Sigmoid colon (tissue), 7 donors: ENCODE results near the gene SLC5A1. TPM values are rescaled to one million over a fixed set of nuclear protein-coding genes. Genes with fewer than 3 reads are reported as not detected.

ENCODE experiments used
- DNase-seq: peaks from one replicate; pipeline ENCODE4 v3.0.0-alpha.2; 2019
- H3K27ac ChIP-seq, 4 donors: fragments of 200-600 bp; sonication (generic); one replicate each; pipeline ENCODE4 v1.5.1; 2016 to 2019; ENCODE audit warnings: mild to moderate bottlenecking in 1 of 4
- H3K27me3 ChIP-seq, 3 donors: fragments of 200-600 bp; sonication (generic); one replicate each; pipeline ENCODE4 v1.5.1; 2019; ENCODE audit warnings: mild to moderate bottlenecking in 1 of 3
- H3K36me3 ChIP-seq, 4 donors: fragments of 200-600 bp; sonication (generic); one replicate each; pipeline ENCODE4 v1.5.1; 2016 to 2019
- H3K4me1 ChIP-seq, 4 donors: fragments of 200-600 bp; sonication (generic); one replicate each; pipeline ENCODE4 v1.5.1; 2017 to 2019
- H3K4me3 ChIP-seq, 4 donors: fragments of 200-600 bp; sonication (generic); one replicate each; pipeline ENCODE4 v1.5.1; 2017 to 2019; ENCODE audit warnings: mild to moderate bottlenecking in 2 of 4, moderate library complexity in 1 of 4
- H3K9me3 ChIP-seq, 4 donors: fragments of 200-600 bp in 3 of 4; sonication (generic) in 3 of 4; one replicate each; pipeline versions ENCODE4 v1.5.1 to v1.6.1; 2013 to 2019
- EP300 ChIP-seq, 4 donors: sonication (generic); formaldehyde crosslinking; IDR thresholded peaks; one replicate each; pipeline ENCODE4 v1.6.1; 2017; ENCODE audit warnings: antibody characterized with exemption in 4 of 4
- POLR2A ChIP-seq, 2 donors: fragments of 450-650 bp; IDR thresholded peaks; one replicate each; pipeline ENCODE4 v1.6.1; 2016; ENCODE audit warnings: antibody characterized with exemption in 2 of 2, mild to moderate bottlenecking in 2 of 2, moderate library complexity in 2 of 2
- POLR2AphosphoS5 ChIP-seq, 4 donors: sonication (generic); formaldehyde crosslinking; IDR thresholded peaks; one replicate each; pipeline ENCODE4 v1.6.1; 2017; ENCODE audit warnings: antibody characterized with exemption in 4 of 4
- WGBS, 2 donors: extraction: QIAGEN DNeasy Blood & Tissue Kit; methylation state at CpG; one replicate each; pipeline ENCODE4 v1.1.7; 2013; 5-methylcytosine and 5-hydroxymethylcytosine counted together
- intact Hi-C: fragments of 100-400 bp; cut with DNase I; formaldehyde crosslinking; loops from one replicate; pipeline ENCODE4 v1.15.1; 2023
- polyA plus RNA-seq, 3 donors: library from polyadenylated mRNA; stranded (reverse); fragments of 200-250 nt; gene quantifications; one replicate each; pipeline ENCODE4 v1.2.3, GENCODE V29; 2013
- total RNA-seq, 4 donors: library from RNA; depleted of rRNA; stranded (reverse); fragments of >200 nt; gene quantifications; one replicate each; pipeline ENCODE4 v1.1.0, GENCODE V29; 2016
- TF ChIP-seq, protein P1 (sequence below), 4 experiments: fragments of 450-650 bp in 3 of 4; fragments of 200-600 bp in 1 of 4; IDR thresholded peaks; one replicate each; pipeline ENCODE4 v1.5.1; 2016 to 2019; ENCODE audit warnings: antibody characterized with exemption in 4 of 4, mild to moderate bottlenecking in 3 of 4, moderate library complexity in 2 of 4
- donor health status: healthy with polysubstance abuse.
- donor health status: Bipolar disorder and iron deficiency.
- donor health status: healthy.

Gene SLC5A1
- total and polyA plus RNA-seq, 7 donors = 2.4 to 28.8 (median 2.8) TPM; not detected in 4

DNA sequence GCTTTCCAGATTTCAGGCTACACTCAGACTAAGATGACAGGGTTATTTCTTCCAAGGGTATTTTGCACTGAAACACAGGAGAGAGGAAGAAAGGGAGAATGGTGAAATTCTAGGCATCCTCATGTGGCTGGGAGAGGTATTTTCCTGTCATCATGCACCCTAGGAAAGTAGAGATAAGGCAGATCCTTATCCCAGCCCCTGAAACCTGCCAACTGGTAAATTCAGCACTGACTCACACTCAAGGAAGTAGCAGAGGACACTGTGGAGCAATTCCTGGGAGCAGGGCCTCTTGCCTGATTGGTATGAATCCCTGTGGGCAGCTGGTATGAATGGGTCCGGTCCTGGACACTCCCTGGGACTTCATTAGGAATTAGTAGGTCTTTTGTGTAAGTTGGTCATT is 37.6 kb upstream of the SLC5A1 start:
- H3K4me3 ChIP-seq = no peak overlapping the region
- intact Hi-C loops = no loop called here
- H3K27me3 ChIP-seq = no peaks in the 10 kb centered on the region
- no peak for DNase-seq
- H3K4me1 ChIP-seq = no peaks in the 10 kb centered on the region
- H3K36me3 ChIP-seq = no peaks in the 10 kb centered on the region
- TF ChIP-seq, protein P1, sequence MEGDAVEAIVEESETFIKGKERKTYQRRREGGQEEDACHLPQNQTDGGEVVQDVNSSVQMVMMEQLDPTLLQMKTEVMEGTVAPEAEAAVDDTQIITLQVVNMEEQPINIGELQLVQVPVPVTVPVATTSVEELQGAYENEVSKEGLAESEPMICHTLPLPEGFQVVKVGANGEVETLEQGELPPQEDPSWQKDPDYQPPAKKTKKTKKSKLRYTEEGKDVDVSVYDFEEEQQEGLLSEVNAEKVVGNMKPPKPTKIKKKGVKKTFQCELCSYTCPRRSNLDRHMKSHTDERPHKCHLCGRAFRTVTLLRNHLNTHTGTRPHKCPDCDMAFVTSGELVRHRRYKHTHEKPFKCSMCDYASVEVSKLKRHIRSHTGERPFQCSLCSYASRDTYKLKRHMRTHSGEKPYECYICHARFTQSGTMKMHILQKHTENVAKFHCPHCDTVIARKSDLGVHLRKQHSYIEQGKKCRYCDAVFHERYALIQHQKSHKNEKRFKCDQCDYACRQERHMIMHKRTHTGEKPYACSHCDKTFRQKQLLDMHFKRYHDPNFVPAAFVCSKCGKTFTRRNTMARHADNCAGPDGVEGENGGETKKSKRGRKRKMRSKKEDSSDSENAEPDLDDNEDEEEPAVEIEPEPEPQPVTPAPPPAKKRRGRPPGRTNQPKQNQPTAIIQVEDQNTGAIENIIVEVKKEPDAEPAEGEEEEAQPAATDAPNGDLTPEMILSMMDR (IDR thresholded peaks at IDR 0.05) = no peak
- TF ChIP-seq POLR2AphosphoS5 (IDR thresholded peaks at IDR 0.05) (no peak), EP300 (IDR thresholded peaks at IDR 0.05) (no peak), POLR2A (IDR thresholded peaks at IDR 0.05) (no peak)
- no peak overlapping the region for H3K27ac ChIP-seq
- H3K9me3 ChIP-seq = no peaks in the 10 kb centered on the region
- 51 to 60% methylated on average over 1 of the region's 1 CpG for WGBS, 2 donors

DNA sequence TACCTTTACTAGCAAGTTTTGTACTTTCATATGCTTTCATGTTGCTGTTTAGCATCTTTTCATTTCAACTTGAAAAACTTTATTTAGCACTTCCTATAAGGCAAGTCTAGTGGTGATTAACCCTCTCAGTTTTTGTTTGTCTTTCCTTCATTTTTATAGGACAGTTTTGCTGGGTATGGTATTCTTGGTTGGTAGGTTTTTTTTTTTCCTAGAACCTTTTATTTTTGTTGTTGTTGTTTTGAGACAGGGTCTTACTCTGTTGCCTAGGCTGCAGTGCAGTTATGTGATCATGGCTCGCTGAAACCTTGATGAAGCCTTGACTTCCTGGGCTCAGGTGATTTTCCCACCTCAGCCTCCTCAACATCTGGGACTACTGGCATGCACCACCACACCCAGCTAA is 29.9 kb upstream of the SLC5A1 start:
- Histone ChIP-seq H3K36me3 (no peaks in the 10 kb centered on the region), H3K4me1 (no peaks in the 10 kb centered on the region), H3K27me3 (no peaks in the 10 kb centered on the region), H3K27ac (no peak overlapping the region), H3K9me3 (peaks cover 0 to 23% (median 2%) of the 10 kb centered on the region in 4 donors), H3K4me3 (no peak overlapping the region)
- DNase-seq = no peak
- intact Hi-C loops = no loop called here
- TF ChIP-seq POLR2A (IDR thresholded peaks at IDR 0.05) (no peak), POLR2AphosphoS5 (IDR thresholded peaks at IDR 0.05) (no peak), EP300 (IDR thresholded peaks at IDR 0.05) (no peak)
- TF ChIP-seq, protein P1 (IDR thresholded peaks at IDR 0.05) = no peak
- 93 to 96% methylated on average over 1 of the region's 1 CpG for WGBS, 2 donors

DNA sequence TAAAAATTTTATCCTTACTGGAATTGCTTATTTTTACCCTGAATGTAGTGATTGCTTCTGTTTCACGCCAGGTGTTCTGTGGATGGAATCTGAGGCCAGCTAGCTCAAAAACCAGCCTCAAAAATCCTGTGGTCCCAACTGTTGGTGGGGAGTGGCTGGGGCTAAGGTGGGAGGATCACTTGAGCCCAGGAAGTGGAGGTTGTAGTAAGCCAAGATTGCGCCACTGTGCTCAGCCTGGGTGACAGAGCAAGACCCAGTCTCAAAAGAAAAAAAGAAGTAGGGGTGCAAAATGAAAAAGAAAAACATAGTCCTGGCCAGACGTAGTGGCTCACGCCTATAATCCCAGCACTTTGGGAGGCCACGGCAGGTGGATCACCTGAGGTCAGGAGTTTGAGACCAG is 27.0 kb upstream of the SLC5A1 start:
- no peak for TF ChIP-seq POLR2A (IDR thresholded peaks at IDR 0.05)
- no peak for TF ChIP-seq POLR2AphosphoS5 (IDR thresholded peaks at IDR 0.05)
- TF ChIP-seq, protein P1 (IDR thresholded peaks at IDR 0.05) = no peak
- no peak for TF ChIP-seq EP300 (IDR thresholded peaks at IDR 0.05)
- 90% methylated on average over 5 of the region's 5 CpGs for WGBS, 2 donors
- H3K4me3 ChIP-seq = no peak overlapping the region

DNA sequence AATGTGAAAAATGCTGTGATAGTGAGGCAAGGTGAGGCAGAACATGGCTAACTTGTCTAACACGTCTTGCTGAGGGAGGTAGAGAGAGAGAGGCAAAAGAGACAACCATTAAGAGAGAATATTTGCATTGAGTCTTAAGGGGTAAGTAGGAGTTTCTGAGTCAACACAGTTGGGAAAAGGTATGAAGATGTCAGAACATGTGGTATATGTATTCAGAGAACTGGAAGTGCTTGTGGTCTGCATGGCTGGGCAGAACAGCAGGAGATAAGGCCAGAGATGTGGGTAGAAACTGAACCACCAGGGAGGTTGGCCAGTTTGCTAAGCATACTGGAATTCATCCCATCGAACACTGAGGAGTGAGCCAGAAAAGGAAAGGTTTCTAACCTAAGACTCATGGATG is 25.0 kb upstream of the SLC5A1 start:
- Histone ChIP-seq H3K27ac (no peak overlapping the region), H3K27me3 (no peaks in the 10 kb centered on the region), H3K9me3 (peaks cover 0 to 12% (median 2%) of the 10 kb centered on the region in 4 donors), H3K4me1 (no peaks in the 10 kb centered on the region), H3K4me3 (no peak overlapping the region), H3K36me3 (no peaks in the 10 kb centered on the region)
- TF ChIP-seq POLR2AphosphoS5 (IDR thresholded peaks at IDR 0.05) (no peak), EP300 (IDR thresholded peaks at IDR 0.05) (no peak), POLR2A (IDR thresholded peaks at IDR 0.05) (no peak)
- TF ChIP-seq, protein P1 (IDR thresholded peaks at IDR 0.05) = no peak
- DNase-seq = no peak
- intact Hi-C loops = no loop called here
- 72% methylated on average over 2 of the region's 2 CpGs for WGBS, 2 donors

More for the DNA sequence above, 27.0 kb upstream of the SLC5A1 start:
- Histone ChIP-seq H3K27me3 (no peaks in the 10 kb centered on the region), H3K4me1 (no peaks in the 10 kb centered on the region), H3K9me3 (peaks cover 0 to 21% (median 2%) of the 10 kb centered on the region in 4 donors), H3K27ac (no peak overlapping the region), H3K36me3 (no peaks in the 10 kb centered on the region)
- DNase-seq = no peak
- intact Hi-C loops = no loop called here

DNA sequence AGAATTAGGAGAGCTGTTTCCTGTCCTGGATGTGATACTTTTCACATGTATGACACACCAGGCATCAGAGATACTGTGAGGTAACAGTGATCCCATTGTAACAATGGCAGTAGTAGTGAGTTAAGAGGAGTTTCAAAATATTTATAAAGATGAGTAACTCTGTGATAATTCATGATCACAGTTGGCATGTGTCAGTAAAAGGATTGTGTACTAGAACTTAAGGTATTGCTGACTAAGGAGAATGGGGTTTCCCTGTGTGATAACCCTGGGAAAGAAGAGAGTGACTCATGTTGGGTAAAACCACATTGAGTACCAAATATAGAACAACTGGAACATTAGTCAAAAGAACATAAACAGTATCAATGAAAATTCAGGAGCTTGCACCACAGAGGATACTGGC is 22.9 kb upstream of the SLC5A1 start:
- intact Hi-C loops = no loop called here
- Histone ChIP-seq H3K27me3 (no peaks in the 10 kb centered on the region), H3K4me3 (no peak overlapping the region), H3K4me1 (no peaks in the 10 kb centered on the region), H3K36me3 (no peaks in the 10 kb centered on the region), H3K27ac (no peak overlapping the region), H3K9me3 (no peaks in the 10 kb centered on the region)
- TF ChIP-seq POLR2A (IDR thresholded peaks at IDR 0.05) = no peak
- TF ChIP-seq POLR2AphosphoS5 (IDR thresholded peaks at IDR 0.05) = no peak
- TF ChIP-seq, protein P1 (IDR thresholded peaks at IDR 0.05) = no peak
- TF ChIP-seq EP300 (IDR thresholded peaks at IDR 0.05) = no peak
- DNase-seq = no peak
